Activated naive CD8-positive, alpha-beta T cell treated with anti-CD3 and anti-CD28 coated beads for 36 hours (primary cell): ENCODE measurements around the gene NF2. TPM values are rescaled to one million over a fixed set of nuclear protein-coding genes. Genes with fewer than 3 reads are reported as not detected.

Experiments
- DNase-seq: peaks from one replicate; pipeline ENCODE4 v3.0.0; 2021
- H3K27ac Mint-ChIP-seq: one replicate; pipeline ENCODE4 v1.8.0; 2022; ENCODE audit warnings: mild to moderate bottlenecking, moderate library complexity, mixed read lengths
- H3K27me3 Mint-ChIP-seq: one replicate; pipeline ENCODE4 v1.8.0; 2022; ENCODE audit warnings: mild to moderate bottlenecking, mixed read lengths
- H3K36me3 Mint-ChIP-seq: one replicate; pipeline ENCODE4 v1.8.0; 2021; ENCODE audit warnings: mild to moderate bottlenecking, mixed read lengths
- H3K4me1 Mint-ChIP-seq: one replicate; pipeline ENCODE4 v1.8.0; 2021; ENCODE audit warnings: mixed read lengths
- H3K4me3 Mint-ChIP-seq: one replicate; pipeline ENCODE4 v1.8.0; 2022; ENCODE audit warnings: mild to moderate bottlenecking, moderate library complexity, mixed read lengths
- H3K9me3 Mint-ChIP-seq: one replicate; pipeline ENCODE4 v1.8.0; 2022; ENCODE audit warnings: mixed read lengths
- total RNA-seq, 2 experiments: library from RNA; stranded (reverse); gene quantifications; one replicate each; pipeline ENCODE4 v1.2.3, GENCODE V29; 2021

Gene NF2
- total RNA-seq, 2 experiments from 2014 or later: 45.8 to 49.4 TPM

GRCh38 chr22:29617922-29618629 is 14.6 kb downstream of the NF2 start:
- H3K9me3 Mint-ChIP-seq: no peaks in the 10 kb centered on the region
- peak overlapping the region; percentile 16 for H3K4me3 Mint-ChIP-seq
- no peaks in the 10 kb centered on the region for H3K27me3 Mint-ChIP-seq
- peak overlapping the region; percentile 82 for H3K27ac Mint-ChIP-seq
- peaks cover 3% of the 10 kb centered on the region for H3K36me3 Mint-ChIP-seq
- peaks cover 47% of the 10 kb centered on the region for H3K4me1 Mint-ChIP-seq
- no peak for DNase-seq

- no peaks in the 10 kb centered on the region for H3K9me3 Mint-ChIP-seq
- H3K27me3 Mint-ChIP-seq: no peaks in the 10 kb centered on the region
- peak overlapping the region; percentile 19 for H3K27ac Mint-ChIP-seq
- H3K4me3 Mint-ChIP-seq: no peak overlapping the region
- H3K36me3 Mint-ChIP-seq: no peaks in the 10 kb centered on the region
- peaks cover 70% of the 10 kb centered on the region for H3K4me1 Mint-ChIP-seq
- DNase-seq: no peak
Measured at GRCh38 chr22:29621761-29622526, 18.5 kb downstream of the NF2 start.

- H3K27me3 Mint-ChIP-seq: no peaks in the 10 kb centered on the region
- peaks cover 62% of the 10 kb centered on the region for H3K4me1 Mint-ChIP-seq
- peak overlapping the region; percentile 64 for H3K27ac Mint-ChIP-seq
- DNase-seq: no peak
- H3K4me3 Mint-ChIP-seq: peak overlapping the region; percentile 1
- H3K36me3 Mint-ChIP-seq: no peaks in the 10 kb centered on the region
- no peaks in the 10 kb centered on the region for H3K9me3 Mint-ChIP-seq
Measured at GRCh38 chr22:29623059-29623458, 19.6 kb downstream of the NF2 start.

GRCh38 chr22:29623553-29624169 is 20.2 kb downstream of the NF2 start:
- Mint-ChIP-seq H3K4me3 (peak overlapping the region; percentile 1), H3K36me3 (no peaks in the 10 kb centered on the region), H3K27ac (peak overlapping the region; percentile 64), H3K4me1 (peaks cover 56% of the 10 kb centered on the region), H3K9me3 (no peaks in the 10 kb centered on the region), H3K27me3 (no peaks in the 10 kb centered on the region)
- DNase-seq: no peak

- DNase-seq: no peak
- Mint-ChIP-seq H3K4me3 (no peak overlapping the region), H3K27ac (no peak overlapping the region), H3K9me3 (no peaks in the 10 kb centered on the region), H3K27me3 (no peaks in the 10 kb centered on the region), H3K36me3 (no peaks in the 10 kb centered on the region), H3K4me1 (peaks cover 54% of the 10 kb centered on the region)
Measured at GRCh38 chr22:29625090-29625825, 21.8 kb downstream of the NF2 start.

- no peaks in the 10 kb centered on the region for H3K36me3 Mint-ChIP-seq
- H3K9me3 Mint-ChIP-seq: no peaks in the 10 kb centered on the region
- DNase-seq: no peak
- peaks cover 52% of the 10 kb centered on the region for H3K4me1 Mint-ChIP-seq
- H3K27me3 Mint-ChIP-seq: no peaks in the 10 kb centered on the region
- H3K27ac Mint-ChIP-seq: no peak overlapping the region
- H3K4me3 Mint-ChIP-seq: no peak overlapping the region
Measured at GRCh38 chr22:29626497-29627195, 23.2 kb downstream of the NF2 start.

- H3K36me3 Mint-ChIP-seq: no peaks in the 10 kb centered on the region
- peaks cover 48% of the 10 kb centered on the region for H3K4me1 Mint-ChIP-seq
- DNase-seq: no peak
- no peaks in the 10 kb centered on the region for H3K9me3 Mint-ChIP-seq
- no peak overlapping the region for H3K27ac Mint-ChIP-seq
- H3K27me3 Mint-ChIP-seq: no peaks in the 10 kb centered on the region
- no peak overlapping the region for H3K4me3 Mint-ChIP-seq
Measured at GRCh38 chr22:29627196-29627535, 23.7 kb downstream of the NF2 start.

GRCh38 chr22:29628996-29629902 is 25.8 kb downstream of the NF2 start:
- Mint-ChIP-seq H3K4me3 (no peak overlapping the region), H3K27me3 (no peaks in the 10 kb centered on the region), H3K4me1 (peaks cover 48% of the 10 kb centered on the region), H3K27ac (no peak overlapping the region), H3K36me3 (no peaks in the 10 kb centered on the region), H3K9me3 (no peaks in the 10 kb centered on the region)
- no peak for DNase-seq

GRCh38 chr22:29629903-29630516 is 26.6 kb downstream of the NF2 start:
- H3K4me1 Mint-ChIP-seq: peaks cover 44% of the 10 kb centered on the region
- DNase-seq: no peak
- H3K9me3 Mint-ChIP-seq: no peaks in the 10 kb centered on the region

GRCh38 chr22:29630987-29631386 is 27.6 kb downstream of the NF2 start:
- no peaks in the 10 kb centered on the region for H3K36me3 Mint-ChIP-seq
- no peaks in the 10 kb centered on the region for H3K9me3 Mint-ChIP-seq
- H3K4me1 Mint-ChIP-seq: peaks cover 38% of the 10 kb centered on the region
- no peak overlapping the region for H3K27ac Mint-ChIP-seq
- DNase-seq: no peak
- H3K27me3 Mint-ChIP-seq: no peaks in the 10 kb centered on the region
- H3K4me3 Mint-ChIP-seq: no peak overlapping the region

More at GRCh38 chr22:29629903-29630516, 26.6 kb downstream of the NF2 start:
- Mint-ChIP-seq H3K36me3 (no peaks in the 10 kb centered on the region), H3K4me3 (no peak overlapping the region), H3K27ac (no peak overlapping the region), H3K27me3 (no peaks in the 10 kb centered on the region)

GRCh38 chr22:29631725-29632124 is 28.3 kb downstream of the NF2 start:
- no peak for DNase-seq
- no peaks in the 10 kb centered on the region for H3K9me3 Mint-ChIP-seq
- no peaks in the 10 kb centered on the region for H3K27me3 Mint-ChIP-seq
- H3K36me3 Mint-ChIP-seq: no peaks in the 10 kb centered on the region
- H3K4me3 Mint-ChIP-seq: no peak overlapping the region
- H3K4me1 Mint-ChIP-seq: peaks cover 36% of the 10 kb centered on the region
- no peak overlapping the region for H3K27ac Mint-ChIP-seq

- Mint-ChIP-seq H3K27me3 (no peaks in the 10 kb centered on the region), H3K4me1 (peaks cover 31% of the 10 kb centered on the region), H3K27ac (no peak overlapping the region), H3K9me3 (no peaks in the 10 kb centered on the region), H3K4me3 (no peak overlapping the region), H3K36me3 (no peaks in the 10 kb centered on the region)
- no peak for DNase-seq
Measured at GRCh38 chr22:29632672-29633071, 29.2 kb downstream of the NF2 start.

- DNase-seq: no peak
- H3K9me3 Mint-ChIP-seq: no peaks in the 10 kb centered on the region
- H3K27me3 Mint-ChIP-seq: no peaks in the 10 kb centered on the region
- H3K36me3 Mint-ChIP-seq: peaks cover 3% of the 10 kb centered on the region
- no peak overlapping the region for H3K27ac Mint-ChIP-seq
- H3K4me1 Mint-ChIP-seq: peaks cover 32% of the 10 kb centered on the region
- H3K4me3 Mint-ChIP-seq: no peak overlapping the region
Measured at GRCh38 chr22:29633514-29634312, 30.3 kb downstream of the NF2 start.
